ENCODE measurements around the gene ZC3H7A. TPM values are rescaled to one million over a fixed set of nuclear protein-coding genes. Genes with fewer than 3 reads are reported as not detected.

The ZC3H7A gene
- total and polyA plus RNA-seq, 8 donors = 20.0 to 39.6 (median 30.2) TPM

DNA sequence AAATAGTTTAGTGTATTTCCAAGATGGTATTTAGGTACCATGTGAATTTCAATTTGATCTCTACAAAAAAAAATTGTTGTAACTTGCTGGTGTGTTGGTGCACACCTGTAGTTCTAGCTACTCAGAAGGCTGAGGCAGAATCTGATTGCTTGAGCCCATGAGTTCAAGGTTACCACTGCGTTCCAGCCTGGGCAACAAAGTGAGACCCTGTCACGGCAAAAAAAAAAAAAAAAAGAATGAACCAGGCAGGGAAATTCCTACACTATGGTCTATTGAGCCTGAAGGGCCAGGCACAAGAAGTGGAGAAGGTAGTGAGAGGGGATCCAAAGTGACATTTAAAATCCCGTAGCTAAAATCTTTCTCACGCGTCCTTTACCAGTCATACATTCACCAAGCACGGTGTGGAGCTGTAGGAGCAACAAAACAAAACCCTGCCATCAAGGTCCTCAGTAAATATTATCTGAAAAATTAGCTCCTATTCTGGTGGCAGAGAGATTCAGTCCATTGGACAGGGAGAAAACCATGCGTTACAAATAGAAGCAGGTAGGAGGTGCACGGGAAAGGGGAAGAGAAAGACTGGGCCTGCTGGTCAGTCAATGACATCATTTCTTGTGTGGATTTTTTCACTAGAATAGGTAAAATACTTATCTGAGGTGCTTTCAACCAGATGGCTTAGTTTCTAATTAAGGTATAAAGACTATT, 81.7 kb downstream of the ZC3H7A start:
- H3K27me3 ChIP-seq = no peaks in the 10 kb centered on the region
- peaks cover 0 to 8% (median 0%) of the 10 kb centered on the region in 3 donors for H3K36me3 ChIP-seq
- 28% methylated on average over 8 of the region's 8 CpGs for WGBS, 2 donors
- intact Hi-C loops (cut with DNase I) = loop anchor here in 2 of 3 donors (10.0 kb wide), 2 partner anchors 181 to 321 kb away; no protein-coding TSS in a partner anchor
- no peaks in the 10 kb centered on the region for H3K9me3 ChIP-seq
- FAIRE-seq (no peak), DNase-seq (no peak), ATAC-seq (peak; percentile 47 to 75 (median 63))
- H3K4me3 ChIP-seq = no peak overlapping the region
- H3K27ac ChIP-seq = peak overlapping the region; percentile 29 to 79 (median 60)
- TF ChIP-seq, protein P1, sequence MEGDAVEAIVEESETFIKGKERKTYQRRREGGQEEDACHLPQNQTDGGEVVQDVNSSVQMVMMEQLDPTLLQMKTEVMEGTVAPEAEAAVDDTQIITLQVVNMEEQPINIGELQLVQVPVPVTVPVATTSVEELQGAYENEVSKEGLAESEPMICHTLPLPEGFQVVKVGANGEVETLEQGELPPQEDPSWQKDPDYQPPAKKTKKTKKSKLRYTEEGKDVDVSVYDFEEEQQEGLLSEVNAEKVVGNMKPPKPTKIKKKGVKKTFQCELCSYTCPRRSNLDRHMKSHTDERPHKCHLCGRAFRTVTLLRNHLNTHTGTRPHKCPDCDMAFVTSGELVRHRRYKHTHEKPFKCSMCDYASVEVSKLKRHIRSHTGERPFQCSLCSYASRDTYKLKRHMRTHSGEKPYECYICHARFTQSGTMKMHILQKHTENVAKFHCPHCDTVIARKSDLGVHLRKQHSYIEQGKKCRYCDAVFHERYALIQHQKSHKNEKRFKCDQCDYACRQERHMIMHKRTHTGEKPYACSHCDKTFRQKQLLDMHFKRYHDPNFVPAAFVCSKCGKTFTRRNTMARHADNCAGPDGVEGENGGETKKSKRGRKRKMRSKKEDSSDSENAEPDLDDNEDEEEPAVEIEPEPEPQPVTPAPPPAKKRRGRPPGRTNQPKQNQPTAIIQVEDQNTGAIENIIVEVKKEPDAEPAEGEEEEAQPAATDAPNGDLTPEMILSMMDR (IDR thresholded peaks at IDR 0.05) = no peak
- peaks cover 37 to 50% (median 43%) of the 10 kb centered on the region in 3 donors for H3K4me1 ChIP-seq

DNA sequence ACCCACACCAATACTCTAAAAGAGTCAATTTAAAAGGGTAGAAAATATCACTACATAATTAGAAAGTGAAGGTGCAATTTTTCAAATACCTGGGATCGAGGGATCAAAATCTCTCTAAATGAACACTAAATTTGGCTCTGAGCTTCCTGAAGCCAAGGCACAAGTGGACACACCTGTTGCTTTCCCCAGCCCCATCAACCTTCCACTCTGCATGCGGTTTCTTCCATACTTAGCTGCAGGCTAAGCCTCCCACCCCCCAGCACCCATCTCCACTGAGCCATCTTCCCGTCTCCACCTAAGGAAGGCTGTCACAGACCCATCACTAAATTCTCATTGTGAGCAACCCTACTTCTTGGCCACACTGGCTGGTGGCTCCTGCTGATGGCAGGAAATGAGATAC, 84.9 kb downstream of the ZC3H7A start:
- Histone ChIP-seq H3K9me3 (no peaks in the 10 kb centered on the region), H3K4me1 (peaks cover 32 to 40% (median 33%) of the 10 kb centered on the region in 3 donors), H3K27me3 (no peaks in the 10 kb centered on the region), H3K4me3 (no peak overlapping the region), H3K27ac (peak overlapping the region in 1 of 4 donors; percentile 10), H3K36me3 (no peaks in the 10 kb centered on the region)
- TF ChIP-seq, protein P1 (IDR thresholded peaks at IDR 0.05) = no peak
- WGBS, 2 donors = 38 to 40% methylated on average over 3 of the region's 3 CpGs
- intact Hi-C loops (cut with DNase I) = loop anchor here in 2 of 3 donors (10.0 kb wide), 2 partner anchors 177 to 317 kb away; no protein-coding TSS in a partner anchor
- DNase-seq (no peak), ATAC-seq (peak in 2 of 4 donors; percentile 10 to 17), FAIRE-seq (no peak)

DNA sequence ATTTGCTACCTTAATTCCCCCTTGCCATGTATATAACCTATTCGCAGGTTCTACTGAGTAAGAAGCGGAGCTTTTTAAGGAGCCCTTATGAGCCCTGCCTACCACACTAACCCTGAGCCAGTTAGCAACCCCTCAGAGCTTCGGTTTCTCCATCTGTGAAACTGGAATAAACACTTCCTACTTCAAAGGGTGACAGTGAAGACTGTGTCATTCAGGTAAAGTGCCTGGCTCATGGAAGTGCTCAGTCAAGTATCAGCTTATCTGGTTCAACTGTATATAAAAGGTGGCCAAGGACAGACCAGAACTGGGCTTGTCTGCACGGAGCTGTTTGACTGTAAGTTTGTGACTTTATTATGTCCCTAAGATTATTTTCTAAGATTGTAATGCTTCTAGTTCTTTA, 85.4 kb downstream of the ZC3H7A start:
- FAIRE-seq = no peak
- Histone ChIP-seq H3K36me3 (no peaks in the 10 kb centered on the region), H3K4me1 (peaks cover 29 to 35% (median 30%) of the 10 kb centered on the region in 3 donors), H3K27ac (peak overlapping the region in 1 of 4 donors; percentile 3), H3K27me3 (no peaks in the 10 kb centered on the region), H3K4me3 (no peak overlapping the region), H3K9me3 (no peaks in the 10 kb centered on the region)
- TF ChIP-seq, protein P1 (IDR thresholded peaks at IDR 0.05) = no peak
- intact Hi-C loops (cut with DNase I) = loop anchor here in 2 of 3 donors (10.0 kb wide), 2 partner anchors 177 to 317 kb away; no protein-coding TSS in a partner anchor
- no peak for DNase-seq
- WGBS, 2 donors = 62 to 63% methylated on average over 4 of the region's 4 CpGs
- peak in 2 of 4 donors; percentile 23 to 50 for ATAC-seq

DNA sequence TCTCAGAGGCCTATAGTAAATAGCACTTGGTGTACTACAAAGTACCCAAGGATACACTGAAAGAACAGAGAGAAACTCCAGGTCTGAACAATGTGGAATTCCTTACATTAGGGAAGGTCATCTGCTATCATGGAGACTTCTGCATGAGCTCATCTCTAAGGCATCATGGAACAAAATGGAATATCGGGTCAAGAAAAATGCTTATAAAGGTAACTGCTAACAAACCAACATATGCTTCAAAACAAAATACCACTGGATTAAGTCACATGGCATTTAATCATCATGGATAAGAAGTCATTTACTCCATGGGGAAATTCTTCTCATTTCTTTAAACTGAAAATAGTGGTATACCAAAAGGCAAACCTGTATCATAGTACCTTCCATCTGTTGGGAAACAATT, 88.6 kb downstream of the ZC3H7A start:
- TF ChIP-seq, protein P1 (IDR thresholded peaks at IDR 0.05) = no peak
- Histone ChIP-seq H3K4me3 (no peak overlapping the region), H3K4me1 (peaks cover 25 to 31% (median 28%) of the 10 kb centered on the region in 3 donors), H3K27ac (no peak overlapping the region), H3K27me3 (no peaks in the 10 kb centered on the region), H3K9me3 (no peaks in the 10 kb centered on the region), H3K36me3 (no peaks in the 10 kb centered on the region)
- ATAC-seq = no peak
- 87 to 91% methylated on average over 1 of the region's 1 CpG for WGBS, 2 donors
- DNase-seq = no peak
- no peak for FAIRE-seq
- intact Hi-C loops (cut with DNase I) = no loop called here

Data from pancreas (tissue), 10 donors.